IgD-negative memory B cell (primary cell): ENCODE results near the gene MSRB2. TPM values are rescaled to one million over a fixed set of nuclear protein-coding genes. Genes with fewer than 3 reads are reported as not detected.
A peak's percentile ranks its signal among the peaks of the same experiment; 100 is the strongest.

Source experiments
- H3K27ac Mint-ChIP-seq, 3 donors: one replicate each; pipeline ENCODE4 v1.8.0; 2020 to 2022; ENCODE audit warnings: mild to moderate bottlenecking in 3 of 3, mixed read lengths in 3 of 3, moderate library complexity in 1 of 3
- H3K27me3 Mint-ChIP-seq: one replicate; pipeline ENCODE4 v1.8.0; 2021; ENCODE audit warnings: mixed read lengths
- H3K36me3 Mint-ChIP-seq: one replicate; pipeline ENCODE4 v1.8.0; 2020; ENCODE audit warnings: mild to moderate bottlenecking, mixed read lengths
- H3K4me1 Mint-ChIP-seq, 3 donors: one replicate each; pipeline ENCODE4 v1.8.0; 2020 to 2022; ENCODE audit warnings: mixed read lengths in 3 of 3, mild to moderate bottlenecking in 1 of 3
- H3K4me3 Mint-ChIP-seq, 4 donors: one replicate each; pipeline ENCODE4 v1.8.0; 2020 to 2022; ENCODE audit warnings: mild to moderate bottlenecking in 4 of 4, mixed read lengths in 4 of 4, moderate library complexity in 3 of 4
- H3K9me3 Mint-ChIP-seq, 3 donors: one replicate each; pipeline ENCODE4 v1.8.0; 2020 to 2021; ENCODE audit warnings: mixed read lengths in 3 of 3, mild to moderate bottlenecking in 1 of 3
- polyA plus RNA-seq: library from polyadenylated mRNA; unstranded; fragments of 300-500 nt; fragmentation: Illumina TruSeq; gene quantifications from one replicate; pipeline ENCODE4 v1.2.3, GENCODE V29; 2021

Gene MSRB2
- polyA plus RNA-seq, 1 donor from 2014 or later, result 5.7 TPM

- Mint-ChIP-seq H3K4me3 (no peak overlapping the region), H3K9me3 (peaks cover 1 to 6% (median 3%) of the 10 kb centered on the region in 3 donors), H3K27me3 (peaks cover 20% of the 10 kb centered on the region), H3K4me1 (no peaks in the 10 kb centered on the region), H3K36me3 (no peaks in the 10 kb centered on the region), H3K27ac (no peak overlapping the region)
Measured at GRCh38 chr10:23081891-23082290, 13.5 kb upstream of the MSRB2 start.

- H3K4me3 Mint-ChIP-seq, result no peak overlapping the region
- peaks cover 3% of the 10 kb centered on the region for H3K27me3 Mint-ChIP-seq
- peaks cover 2 to 21% (median 5%) of the 10 kb centered on the region in 3 donors for H3K9me3 Mint-ChIP-seq
- H3K36me3 Mint-ChIP-seq, result no peaks in the 10 kb centered on the region
- H3K27ac Mint-ChIP-seq, result no peak overlapping the region
- peaks cover 0 to 2% (median 0%) of the 10 kb centered on the region in 3 donors for H3K4me1 Mint-ChIP-seq
Measured at GRCh38 chr10:23088609-23089008, 6.8 kb upstream of the MSRB2 start.

DNA sequence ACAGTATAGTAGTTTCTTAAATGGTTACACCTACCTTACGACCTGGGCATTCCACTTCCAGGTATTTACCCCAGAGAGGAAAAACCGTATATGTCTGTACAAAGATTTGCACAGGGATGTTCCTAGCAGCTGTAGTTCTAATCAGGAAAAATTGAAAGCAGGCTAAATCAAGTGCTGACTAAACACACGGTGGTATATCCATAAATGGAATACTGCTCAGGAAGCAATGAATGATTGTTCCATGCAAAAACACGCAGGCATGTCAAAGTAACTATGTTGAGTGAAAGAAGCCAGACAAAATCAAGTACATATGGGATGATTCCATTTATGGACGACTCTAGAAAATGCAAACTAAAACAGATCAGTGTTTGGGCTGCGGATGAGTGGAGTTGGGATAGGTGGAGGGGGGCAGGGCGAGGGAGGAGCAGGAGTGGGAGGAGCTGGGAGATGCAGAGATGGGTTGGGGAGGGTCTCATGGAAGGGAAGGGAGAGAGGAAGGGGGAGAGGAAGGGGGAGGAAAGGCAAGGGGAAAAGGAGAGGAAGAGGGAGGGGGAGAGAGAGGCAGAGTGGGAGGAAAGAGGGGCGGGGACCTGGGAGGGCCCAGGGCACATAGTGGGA is 484 bp upstream of the MSRB2 start:
- peak overlapping the region; percentile 39 to 90 (median 82) for H3K4me3 Mint-ChIP-seq
- H3K9me3 Mint-ChIP-seq, result peaks cover 2 to 17% (median 2%) of the 10 kb centered on the region in 3 donors
- H3K4me1 Mint-ChIP-seq, result peaks cover 9 to 25% (median 19%) of the 10 kb centered on the region in 3 donors
- peak overlapping the region; percentile 2 to 92 (median 64) for H3K27ac Mint-ChIP-seq
- no peaks in the 10 kb centered on the region for H3K36me3 Mint-ChIP-seq
- no peaks in the 10 kb centered on the region for H3K27me3 Mint-ChIP-seq

DNA sequence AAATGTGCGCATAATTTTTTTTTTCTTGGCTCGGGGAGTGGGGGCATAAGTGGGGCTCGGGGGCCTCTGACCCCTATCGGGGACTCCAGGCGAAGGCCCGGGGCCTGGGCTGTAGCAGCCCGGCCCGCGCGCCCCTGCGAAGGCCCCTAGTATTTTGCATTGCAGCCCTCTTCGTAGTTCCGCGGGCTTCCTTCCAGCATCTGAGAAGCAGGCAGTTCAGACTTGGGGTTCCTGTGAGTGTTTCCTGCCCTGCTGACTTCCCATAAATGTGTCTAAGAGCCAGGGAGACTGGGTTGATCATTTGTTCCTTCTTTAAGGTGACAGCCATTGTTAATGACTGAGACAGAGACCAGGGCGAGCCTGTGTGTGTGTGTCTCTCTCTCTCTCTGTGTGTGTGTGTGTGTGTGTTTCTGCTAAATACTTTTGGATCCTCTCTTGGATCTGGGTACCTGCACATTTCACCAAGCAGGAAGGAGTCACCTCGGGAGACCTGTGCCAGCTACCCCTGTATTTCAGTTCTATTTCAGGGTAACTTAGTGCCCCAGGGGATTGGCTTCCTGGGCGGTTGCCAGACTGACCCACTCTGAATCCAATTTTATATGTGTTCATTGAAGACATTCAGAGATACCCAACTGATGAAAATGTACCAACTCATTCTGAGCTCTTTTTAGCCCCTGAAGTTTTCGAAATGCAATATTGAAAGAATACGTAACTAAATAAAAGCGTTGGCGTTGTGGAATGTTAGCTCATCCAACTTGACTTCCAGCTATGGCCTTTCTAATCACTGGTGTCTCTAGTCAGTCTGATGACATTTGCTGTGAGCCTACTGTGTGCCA is 805 bp downstream of the MSRB2 start:
- peak overlapping the region; percentile 69 to 94 (median 90) for H3K4me3 Mint-ChIP-seq
- H3K27me3 Mint-ChIP-seq, result no peaks in the 10 kb centered on the region
- H3K27ac Mint-ChIP-seq, result peak overlapping the region; percentile 7 to 81 (median 80)
- peaks cover 9 to 25% (median 21%) of the 10 kb centered on the region in 3 donors for H3K4me1 Mint-ChIP-seq
- no peaks in the 10 kb centered on the region for H3K36me3 Mint-ChIP-seq
- peaks cover 2 to 17% (median 2%) of the 10 kb centered on the region in 3 donors for H3K9me3 Mint-ChIP-seq

GRCh38 chr10:23096802-23097549 is 1.6 kb downstream of the MSRB2 start:
- H3K4me1 Mint-ChIP-seq, result peaks cover 9 to 25% (median 21%) of the 10 kb centered on the region in 3 donors
- H3K36me3 Mint-ChIP-seq, result peaks cover 1% of the 10 kb centered on the region
- H3K27me3 Mint-ChIP-seq, result no peaks in the 10 kb centered on the region
- H3K27ac Mint-ChIP-seq, result peak overlapping the region in 1 of 3 donors; percentile 81
- H3K4me3 Mint-ChIP-seq, result peak overlapping the region in 3 of 4 donors; percentile 69 to 94 (median 87)
- H3K9me3 Mint-ChIP-seq, result peaks cover 0 to 13% (median 2%) of the 10 kb centered on the region in 3 donors

GRCh38 chr10:23099079-23099478 is 3.7 kb downstream of the MSRB2 start:
- H3K9me3 Mint-ChIP-seq, result peaks cover 0 to 4% (median 0%) of the 10 kb centered on the region in 3 donors
- H3K36me3 Mint-ChIP-seq, result peaks cover 3% of the 10 kb centered on the region
- H3K27me3 Mint-ChIP-seq, result no peaks in the 10 kb centered on the region
- H3K4me1 Mint-ChIP-seq, result peaks cover 9 to 25% (median 21%) of the 10 kb centered on the region in 3 donors
- no peak overlapping the region for H3K27ac Mint-ChIP-seq
- no peak overlapping the region for H3K4me3 Mint-ChIP-seq

DNA sequence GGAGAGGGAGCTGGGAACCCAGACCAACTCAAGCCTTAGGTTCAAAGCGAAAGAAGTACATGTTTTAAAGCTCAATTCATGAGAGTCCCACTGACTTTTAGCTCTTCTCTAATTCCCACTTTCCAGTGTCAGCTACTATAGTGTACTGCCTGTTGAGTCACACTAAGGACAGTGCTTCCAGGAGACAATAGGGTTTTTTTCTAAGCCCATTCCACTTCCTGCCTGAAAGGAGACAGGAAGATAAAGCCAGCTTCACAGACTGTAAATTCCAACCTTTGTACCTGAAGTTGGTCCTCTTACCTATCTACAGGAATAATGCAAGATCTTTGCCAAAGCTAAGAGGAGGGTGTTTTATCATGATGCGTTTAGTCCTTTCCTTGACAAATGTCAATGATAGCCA is 4.4 kb downstream of the MSRB2 start:
- Mint-ChIP-seq H3K9me3 (no peaks in the 10 kb centered on the region), H3K27me3 (no peaks in the 10 kb centered on the region), H3K27ac (no peak overlapping the region), H3K36me3 (peaks cover 4% of the 10 kb centered on the region), H3K4me3 (no peak overlapping the region), H3K4me1 (peaks cover 9 to 19% (median 18%) of the 10 kb centered on the region in 3 donors)

DNA sequence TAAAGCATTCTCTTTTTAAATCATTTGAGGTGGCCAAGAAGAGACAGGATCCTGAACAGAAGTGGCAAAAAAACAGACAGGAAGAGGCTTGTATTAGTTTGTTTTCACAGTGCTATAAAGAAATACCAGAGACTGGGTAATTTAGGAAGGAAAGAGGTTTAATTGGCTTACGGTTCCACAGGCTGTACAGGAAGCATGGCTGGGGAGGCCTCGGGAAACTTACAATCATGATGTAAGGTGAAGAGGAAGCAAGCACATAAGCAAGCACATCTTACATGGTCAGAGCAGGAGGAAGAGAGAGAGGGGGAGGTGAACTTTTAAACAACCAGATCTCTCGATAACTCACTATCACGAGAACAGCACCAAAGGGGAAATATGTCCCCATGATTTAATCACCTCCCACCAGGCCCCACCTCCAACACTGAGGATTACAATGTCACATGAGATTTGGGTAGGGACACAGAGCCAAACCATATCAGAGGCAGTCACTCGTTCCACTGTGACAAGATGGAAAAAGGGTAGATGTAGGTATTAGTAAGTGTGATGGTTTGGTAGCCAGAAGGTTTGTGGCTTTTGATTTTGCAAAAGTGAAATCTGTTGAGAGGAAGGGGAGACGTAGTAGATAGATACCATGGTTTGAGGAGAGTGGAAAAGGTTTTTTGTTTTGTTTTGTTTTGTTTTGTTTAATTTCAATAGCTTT is 5.1 kb downstream of the MSRB2 start:
- H3K4me1 Mint-ChIP-seq, result peaks cover 9 to 17% (median 15%) of the 10 kb centered on the region in 3 donors
- H3K27me3 Mint-ChIP-seq, result no peaks in the 10 kb centered on the region
- no peaks in the 10 kb centered on the region for H3K9me3 Mint-ChIP-seq
- H3K36me3 Mint-ChIP-seq, result peaks cover 7% of the 10 kb centered on the region
- H3K4me3 Mint-ChIP-seq, result no peak overlapping the region
- H3K27ac Mint-ChIP-seq, result no peak overlapping the region

DNA sequence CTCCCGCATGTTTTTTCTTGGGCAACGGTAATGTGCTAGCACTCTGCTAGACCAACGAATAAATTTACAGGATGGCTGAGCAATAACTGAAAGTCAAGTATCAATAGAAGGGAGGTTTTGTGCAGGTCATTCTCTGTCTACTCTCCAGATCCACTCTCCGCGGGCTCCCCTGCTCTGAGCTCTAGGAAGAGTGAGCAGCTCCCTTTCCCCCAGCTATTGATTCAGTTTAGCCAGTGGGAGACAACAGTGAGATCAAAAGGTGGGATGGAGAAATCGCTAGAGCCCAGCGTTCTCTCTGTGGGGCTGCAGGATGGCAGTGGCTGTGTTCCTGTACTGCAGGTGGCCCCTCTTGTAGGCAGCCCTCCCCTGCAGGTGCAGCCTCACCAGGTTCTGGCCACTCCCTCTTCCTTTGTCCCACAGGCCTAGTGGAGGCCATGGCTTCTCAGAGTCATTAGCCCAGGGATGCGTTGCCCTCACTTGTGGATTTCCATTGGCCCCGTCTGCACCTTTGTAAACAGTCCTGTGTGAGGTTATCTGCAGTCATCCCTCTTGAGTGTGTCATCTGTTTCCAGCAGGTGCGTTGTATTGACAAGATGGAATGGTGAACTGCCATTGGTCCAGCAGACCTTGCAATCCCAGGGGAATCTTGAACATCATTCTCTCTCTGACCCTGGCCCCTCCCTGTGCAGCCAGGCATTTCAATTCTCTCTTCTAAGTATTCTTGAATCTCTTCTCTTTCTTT is 11.1 kb downstream of the MSRB2 start:
- Mint-ChIP-seq H3K4me3 (no peak overlapping the region), H3K27me3 (no peaks in the 10 kb centered on the region)

DNA sequence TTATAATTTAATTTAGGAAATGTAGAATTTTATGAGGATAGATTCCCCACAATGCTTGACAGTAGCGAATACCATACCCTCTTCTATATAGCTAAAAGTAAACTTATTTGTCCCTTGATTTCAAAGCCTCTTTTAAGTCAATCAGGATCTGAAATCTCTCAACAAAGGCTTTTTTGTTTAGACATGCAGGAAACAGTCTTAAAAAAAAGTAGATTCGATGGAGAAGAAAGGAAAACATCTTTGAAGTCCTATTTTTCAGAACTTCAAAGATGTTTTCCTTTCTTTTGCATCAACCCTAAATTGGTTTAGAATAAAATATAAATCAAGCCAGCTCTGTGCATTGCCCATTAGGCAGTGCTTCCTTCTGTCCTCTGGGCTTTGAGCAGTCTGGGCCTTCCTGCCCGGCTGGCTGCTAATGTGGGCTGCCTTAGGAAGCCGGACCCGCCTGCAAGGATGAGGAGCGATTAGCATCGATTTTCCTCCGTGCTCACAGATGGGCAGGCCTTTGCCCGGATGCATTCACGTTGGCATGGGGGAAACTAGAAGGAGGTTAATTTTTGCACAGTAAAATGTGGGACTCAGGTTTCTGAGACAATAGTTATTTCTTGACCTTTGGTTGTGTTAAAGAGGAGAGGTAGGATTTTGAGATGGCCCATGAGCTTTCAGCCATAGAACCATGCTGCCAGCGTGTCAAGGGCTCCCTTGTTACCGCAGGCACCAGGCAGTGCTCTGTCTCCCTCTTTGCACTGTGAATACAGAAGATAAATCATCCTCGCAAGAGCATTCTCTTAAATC is 15.5 kb downstream of the MSRB2 start:
- Mint-ChIP-seq H3K4me1 (no peaks in the 10 kb centered on the region), H3K27ac (no peak overlapping the region), H3K9me3 (no peaks in the 10 kb centered on the region), H3K27me3 (no peaks in the 10 kb centered on the region), H3K36me3 (peaks cover 26% of the 10 kb centered on the region), H3K4me3 (no peak overlapping the region)

More for the DNA sequence above, 11.1 kb downstream of the MSRB2 start:
- H3K4me1 Mint-ChIP-seq, result no peaks in the 10 kb centered on the region
- no peaks in the 10 kb centered on the region for H3K9me3 Mint-ChIP-seq
- no peak overlapping the region for H3K27ac Mint-ChIP-seq
- H3K36me3 Mint-ChIP-seq, result peaks cover 21% of the 10 kb centered on the region

DNA sequence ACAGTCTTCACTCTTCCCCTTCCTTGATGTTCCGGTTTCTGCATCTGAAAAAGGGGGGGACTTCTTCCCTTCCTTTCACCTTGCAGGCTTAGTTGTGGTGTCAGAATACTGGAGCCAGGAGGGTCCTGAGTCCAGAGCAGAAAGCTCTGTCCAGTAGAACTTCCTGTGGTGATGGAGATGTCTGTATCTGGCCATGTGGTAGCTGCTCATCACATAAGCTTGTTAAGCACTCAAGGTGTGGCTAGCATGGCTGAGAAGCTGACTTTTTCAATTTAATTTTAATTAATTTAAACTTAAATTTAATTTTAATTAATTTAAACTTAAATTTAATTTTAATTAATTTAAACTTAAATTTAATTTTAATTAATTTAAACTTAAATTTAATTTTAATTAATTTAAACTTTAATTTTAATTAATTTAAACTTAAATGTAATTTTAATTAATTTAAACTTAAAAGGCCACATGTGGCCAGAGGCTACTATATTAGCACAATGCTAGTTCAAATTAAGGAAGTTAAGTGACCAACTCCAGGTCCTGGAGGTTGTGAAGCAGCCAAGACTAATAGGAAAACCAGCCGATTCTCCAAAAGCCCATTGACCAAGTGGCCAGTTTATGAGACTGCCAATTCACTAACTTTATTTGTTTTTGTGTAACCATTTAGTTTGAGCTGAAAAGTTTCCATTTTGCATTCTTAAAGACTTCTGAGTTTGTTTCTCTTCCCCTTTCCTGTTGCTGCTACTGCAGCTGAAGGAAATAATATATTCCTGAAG is 16.3 kb downstream of the MSRB2 start:
- Mint-ChIP-seq H3K27me3 (no peaks in the 10 kb centered on the region), H3K9me3 (no peaks in the 10 kb centered on the region), H3K4me1 (no peaks in the 10 kb centered on the region), H3K27ac (no peak overlapping the region), H3K36me3 (peaks cover 24% of the 10 kb centered on the region), H3K4me3 (no peak overlapping the region)

- H3K9me3 Mint-ChIP-seq, result no peaks in the 10 kb centered on the region
- no peak overlapping the region for H3K4me3 Mint-ChIP-seq
- H3K27me3 Mint-ChIP-seq, result no peaks in the 10 kb centered on the region
- H3K36me3 Mint-ChIP-seq, result peaks cover 19% of the 10 kb centered on the region
- no peak overlapping the region for H3K27ac Mint-ChIP-seq
- no peaks in the 10 kb centered on the region for H3K4me1 Mint-ChIP-seq
Measured at GRCh38 chr10:23114228-23114850, 19.0 kb downstream of the MSRB2 start.
